ENCODE data around the gene OVCA2.
A peak's percentile ranks its signal among the peaks of the same experiment; 100 is the strongest.

The OVCA2 gene

GRCh38 chr17:2023256-2023655 is 18.6 kb upstream of the OVCA2 start:
- Histone ChIP-seq H3K9me2 (replicated peaks; ENCODE audit: insufficient read depth, low read length) (no peaks in the 10 kb centered on the region), H3K36me3 (ENCODE audit: low read length) (no peaks in the 10 kb centered on the region), H3K9ac (ENCODE audit: low read length) (no peak overlapping the region), H3K27me3 (ENCODE audit: low read length) (no peaks in the 10 kb centered on the region), H2AFZ (ENCODE audit: low read depth, low read length, severe bottlenecking) (no peak overlapping the region), H4K20me1 (ENCODE audit: low read depth, low read length) (no peaks in the 10 kb centered on the region), H3F3A (ENCODE audit: insufficient read depth) (no peaks in the 10 kb centered on the region), H3K4me3 (ENCODE audit: insufficient read depth, low read length, poor library complexity, severe bottlenecking) (no peak overlapping the region), H3K4me2 (ENCODE audit: low read depth, low read length, poor library complexity, severe bottlenecking) (no peak overlapping the region), H3K79me2 (ENCODE audit: insufficient read depth, low read length) (no peaks in the 10 kb centered on the region), H3K27ac (ENCODE audit: low read depth, low read length) (no peak overlapping the region), H3K9me3 (ENCODE audit: insufficient read depth, low read length) (no peaks in the 10 kb centered on the region)
- TF ChIP-seq CTCF (IDR thresholded peaks at IDR 0.05; ENCODE audit: insufficient read depth, low read length, poor library complexity, severe bottlenecking) (no peak), EZH2phosphoT487 (conservative IDR thresholded peaks at IDR 0.05; ENCODE audit: low read length) (no peak)

GRCh38 chr17:2023692-2024571 is 17.9 kb upstream of the OVCA2 start:
- Histone ChIP-seq H3K36me3 (ENCODE audit: low read length) (no peaks in the 10 kb centered on the region), H3K4me3 (ENCODE audit: insufficient read depth, low read length, poor library complexity, severe bottlenecking) (no peak overlapping the region), H3K27ac (ENCODE audit: low read depth, low read length) (no peak overlapping the region)

GRCh38 chr17:2024572-2025219 is 17.1 kb upstream of the OVCA2 start:
- Histone ChIP-seq H3K4me3 (ENCODE audit: insufficient read depth, low read length, poor library complexity, severe bottlenecking) (no peak overlapping the region), H3K36me3 (ENCODE audit: low read length) (no peaks in the 10 kb centered on the region), H3K79me2 (ENCODE audit: insufficient read depth, low read length) (no peaks in the 10 kb centered on the region), H3K9me2 (replicated peaks; ENCODE audit: insufficient read depth, low read length) (no peaks in the 10 kb centered on the region), H3K9ac (ENCODE audit: low read length) (no peak overlapping the region), H3K9me3 (ENCODE audit: insufficient read depth, low read length) (no peaks in the 10 kb centered on the region), H3F3A (ENCODE audit: insufficient read depth) (no peaks in the 10 kb centered on the region), H3K27me3 (ENCODE audit: low read length) (no peaks in the 10 kb centered on the region), H4K20me1 (ENCODE audit: low read depth, low read length) (no peaks in the 10 kb centered on the region), H3K27ac (ENCODE audit: low read depth, low read length) (no peak overlapping the region), H2AFZ (ENCODE audit: low read depth, low read length, severe bottlenecking) (no peak overlapping the region), H3K4me2 (ENCODE audit: low read depth, low read length, poor library complexity, severe bottlenecking) (peak overlapping the region; percentile 13)
- TF ChIP-seq CTCF (IDR thresholded peaks at IDR 0.05; ENCODE audit: insufficient read depth, low read length, poor library complexity, severe bottlenecking), result no peak
- TF ChIP-seq EZH2phosphoT487 (conservative IDR thresholded peaks at IDR 0.05; ENCODE audit: low read length), result no peak

More at GRCh38 chr17:2023692-2024571, 17.9 kb upstream of the OVCA2 start:
- Histone ChIP-seq H3F3A (ENCODE audit: insufficient read depth) (no peaks in the 10 kb centered on the region), H3K9ac (ENCODE audit: low read length) (no peak overlapping the region), H3K9me3 (ENCODE audit: insufficient read depth, low read length) (no peaks in the 10 kb centered on the region), H2AFZ (ENCODE audit: low read depth, low read length, severe bottlenecking) (no peak overlapping the region), H4K20me1 (ENCODE audit: low read depth, low read length) (no peaks in the 10 kb centered on the region), H3K4me2 (ENCODE audit: low read depth, low read length, poor library complexity, severe bottlenecking) (no peak overlapping the region), H3K9me2 (replicated peaks; ENCODE audit: insufficient read depth, low read length) (no peaks in the 10 kb centered on the region), H3K79me2 (ENCODE audit: insufficient read depth, low read length) (no peaks in the 10 kb centered on the region), H3K27me3 (ENCODE audit: low read length) (no peaks in the 10 kb centered on the region)
- TF ChIP-seq CTCF (IDR thresholded peaks at IDR 0.05; ENCODE audit: insufficient read depth, low read length, poor library complexity, severe bottlenecking), result no peak
- no peak for TF ChIP-seq EZH2phosphoT487 (conservative IDR thresholded peaks at IDR 0.05; ENCODE audit: low read length)

Measured in SU-DHL-6 (cell line).